Measurements from ENCODE around the gene PPP4R3B. TPM values are rescaled to one million over a fixed set of nuclear protein-coding genes. Genes with fewer than 3 reads are reported as not detected.
A peak's percentile ranks its signal among the peaks of the same experiment; 100 is the strongest.

PPP4R3B gene
- total and polyA plus RNA-seq, 4 donors: 17.4 to 57.7 (median 30.9) TPM

DNA sequence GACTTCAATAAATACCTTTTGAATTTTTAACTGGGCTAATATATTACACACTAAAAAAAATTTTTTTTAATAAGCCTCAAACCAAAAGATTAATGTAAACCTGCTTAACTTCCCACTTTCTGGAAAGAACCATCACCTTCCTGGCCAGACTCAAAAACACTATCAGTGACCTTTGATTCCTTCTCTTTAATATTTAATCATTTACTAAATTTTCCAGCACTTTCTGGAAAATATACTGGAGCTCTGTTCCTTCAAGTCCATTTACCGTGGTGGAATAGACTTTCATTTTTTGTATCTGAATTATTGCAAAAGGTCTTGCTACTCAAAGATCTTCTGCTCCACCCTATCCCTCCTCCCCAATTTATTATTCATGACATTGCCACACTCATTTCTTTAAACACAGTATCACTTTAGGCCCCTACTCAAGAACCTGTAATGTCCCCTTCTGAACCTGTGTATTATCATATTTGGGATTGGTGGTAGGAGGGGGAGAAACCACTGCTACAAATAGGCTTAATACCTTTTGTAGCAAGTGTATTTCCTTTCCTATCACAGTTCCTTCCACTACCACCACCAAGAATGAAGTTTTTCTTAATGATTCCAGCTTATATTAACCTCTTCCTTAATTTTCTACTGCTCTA, 7.4 kb downstream of the PPP4R3B start (continued):
- TF ChIP-seq, protein P1, sequence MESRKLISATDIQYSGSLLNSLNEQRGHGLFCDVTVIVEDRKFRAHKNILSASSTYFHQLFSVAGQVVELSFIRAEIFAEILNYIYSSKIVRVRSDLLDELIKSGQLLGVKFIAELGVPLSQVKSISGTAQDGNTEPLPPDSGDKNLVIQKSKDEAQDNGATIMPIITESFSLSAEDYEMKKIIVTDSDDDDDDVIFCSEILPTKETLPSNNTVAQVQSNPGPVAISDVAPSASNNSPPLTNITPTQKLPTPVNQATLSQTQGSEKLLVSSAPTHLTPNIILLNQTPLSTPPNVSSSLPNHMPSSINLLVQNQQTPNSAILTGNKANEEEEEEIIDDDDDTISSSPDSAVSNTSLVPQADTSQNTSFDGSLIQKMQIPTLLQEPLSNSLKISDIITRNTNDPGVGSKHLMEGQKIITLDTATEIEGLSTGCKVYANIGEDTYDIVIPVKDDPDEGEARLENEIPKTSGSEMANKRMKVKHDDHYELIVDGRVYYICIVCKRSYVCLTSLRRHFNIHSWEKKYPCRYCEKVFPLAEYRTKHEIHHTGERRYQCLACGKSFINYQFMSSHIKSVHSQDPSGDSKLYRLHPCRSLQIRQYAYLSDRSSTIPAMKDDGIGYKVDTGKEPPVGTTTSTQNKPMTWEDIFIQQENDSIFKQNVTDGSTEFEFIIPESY (IDR thresholded peaks at IDR 0.05): peak; percentile 65
- TF ChIP-seq SP1 (IDR thresholded peaks at IDR 0.05) (peak; percentile 52), YY1 (IDR thresholded peaks at IDR 0.05) (peak; percentile 87), TAF1 (conservative IDR thresholded peaks at IDR 0.05) (no peak), NR2F2 (IDR thresholded peaks at IDR 0.05) (peak; percentile 21), GABPA (IDR thresholded peaks at IDR 0.05 in 1 of 2, conservative IDR thresholded peaks at IDR 0.05 in 1 of 2) (no peak), HNF4G (IDR thresholded peaks at IDR 0.05) (peak; percentile 39), EGR1 (IDR thresholded peaks at IDR 0.05; ENCODE audit: low read depth in 2 of 2) (no peak)
- TF ChIP-seq, protein P2, sequence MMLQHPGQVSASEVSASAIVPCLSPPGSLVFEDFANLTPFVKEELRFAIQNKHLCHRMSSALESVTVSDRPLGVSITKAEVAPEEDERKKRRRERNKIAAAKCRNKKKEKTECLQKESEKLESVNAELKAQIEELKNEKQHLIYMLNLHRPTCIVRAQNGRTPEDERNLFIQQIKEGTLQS (IDR thresholded peaks at IDR 0.05): no peak

DNA sequence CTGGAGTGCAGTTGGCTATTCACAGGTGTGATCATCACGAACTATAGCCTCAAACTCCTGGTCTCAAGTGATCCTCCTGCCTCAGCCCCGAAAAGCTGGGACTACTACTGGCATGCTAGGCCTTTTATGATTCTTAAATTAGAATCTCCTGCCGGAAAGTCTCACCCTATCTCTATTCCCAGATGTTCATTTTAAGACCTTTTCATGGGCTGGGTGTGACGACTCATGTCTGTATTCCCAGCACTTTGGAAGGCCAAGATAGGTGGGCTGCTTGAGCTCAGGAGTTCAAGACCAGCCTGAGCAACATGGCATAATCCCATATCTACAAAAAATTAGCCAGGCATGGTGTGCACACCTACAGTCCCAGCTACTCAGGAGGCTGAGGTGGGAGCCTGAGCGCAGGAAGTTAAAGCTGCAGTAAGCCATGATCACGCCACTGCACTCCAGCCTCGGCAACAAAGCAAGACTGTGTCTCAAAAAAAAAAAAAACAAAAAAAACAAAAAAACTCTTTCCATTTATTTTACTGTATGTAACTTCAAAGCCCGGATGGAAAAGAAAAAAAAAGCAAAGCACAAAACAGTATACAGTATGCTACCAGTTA, 8.1 kb downstream of the PPP4R3B start:
- Histone ChIP-seq H3K4me3 (ENCODE audit: low read depth in 1 of 3, low read length in 3 of 3) (no peak overlapping the region), H3K36me3 (ENCODE audit: control insufficient read depth in 4 of 4, insufficient read depth in 3 of 4, low read depth in 1 of 4, low read length in 3 of 4) (peaks cover 0 to 15% (median 8%) of the 10 kb centered on the region in 4 donors), H3K9me3 (ENCODE audit: control insufficient read depth in 4 of 4, low read length in 3 of 4) (no peaks in the 10 kb centered on the region), H3K27ac (ENCODE audit: low read depth in 1 of 2, low read length in 2 of 2) (peak overlapping the region; percentile 89 to 91), H3K9ac (ENCODE audit: low read depth in 1 of 2, low read length in 2 of 2) (peak overlapping the region; percentile 15 to 62), H3K4me1 (ENCODE audit: control insufficient read depth in 4 of 4, insufficient read depth in 4 of 4, low read length in 3 of 4) (peaks cover 12 to 46% (median 26%) of the 10 kb centered on the region in 4 donors), H3K27me3 (ENCODE audit: control insufficient read depth in 4 of 4, insufficient read depth in 4 of 4, low read length in 3 of 4) (no peaks in the 10 kb centered on the region)
- no peak for TF ChIP-seq RAD21 (IDR thresholded peaks at IDR 0.05)
- no peak for TF ChIP-seq SP1 (IDR thresholded peaks at IDR 0.05)
- TF ChIP-seq YY1 (IDR thresholded peaks at IDR 0.05): no peak
- TF ChIP-seq, protein P3, sequence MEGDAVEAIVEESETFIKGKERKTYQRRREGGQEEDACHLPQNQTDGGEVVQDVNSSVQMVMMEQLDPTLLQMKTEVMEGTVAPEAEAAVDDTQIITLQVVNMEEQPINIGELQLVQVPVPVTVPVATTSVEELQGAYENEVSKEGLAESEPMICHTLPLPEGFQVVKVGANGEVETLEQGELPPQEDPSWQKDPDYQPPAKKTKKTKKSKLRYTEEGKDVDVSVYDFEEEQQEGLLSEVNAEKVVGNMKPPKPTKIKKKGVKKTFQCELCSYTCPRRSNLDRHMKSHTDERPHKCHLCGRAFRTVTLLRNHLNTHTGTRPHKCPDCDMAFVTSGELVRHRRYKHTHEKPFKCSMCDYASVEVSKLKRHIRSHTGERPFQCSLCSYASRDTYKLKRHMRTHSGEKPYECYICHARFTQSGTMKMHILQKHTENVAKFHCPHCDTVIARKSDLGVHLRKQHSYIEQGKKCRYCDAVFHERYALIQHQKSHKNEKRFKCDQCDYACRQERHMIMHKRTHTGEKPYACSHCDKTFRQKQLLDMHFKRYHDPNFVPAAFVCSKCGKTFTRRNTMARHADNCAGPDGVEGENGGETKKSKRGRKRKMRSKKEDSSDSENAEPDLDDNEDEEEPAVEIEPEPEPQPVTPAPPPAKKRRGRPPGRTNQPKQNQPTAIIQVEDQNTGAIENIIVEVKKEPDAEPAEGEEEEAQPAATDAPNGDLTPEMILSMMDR (IDR thresholded peaks at IDR 0.05; ENCODE audit: low read depth, low read length, missing input control): no peak
- TF ChIP-seq TAF1 (conservative IDR thresholded peaks at IDR 0.05): no peak
- TF ChIP-seq FOXA1 (IDR thresholded peaks at IDR 0.05): no peak
- TF ChIP-seq GABPA (IDR thresholded peaks at IDR 0.05 in 1 of 2, conservative IDR thresholded peaks at IDR 0.05 in 1 of 2): no peak
- TF ChIP-seq, protein P2 (IDR thresholded peaks at IDR 0.05): no peak
- TF ChIP-seq HNF4A (conservative IDR thresholded peaks at IDR 0.05): no peak
- no peak for TF ChIP-seq RXRA (IDR thresholded peaks at IDR 0.05)
- no peak for DNase-seq (ENCODE audit: low spot score)
- 74% methylated on average over 8 of the region's 8 CpGs for WGBS

DNA sequence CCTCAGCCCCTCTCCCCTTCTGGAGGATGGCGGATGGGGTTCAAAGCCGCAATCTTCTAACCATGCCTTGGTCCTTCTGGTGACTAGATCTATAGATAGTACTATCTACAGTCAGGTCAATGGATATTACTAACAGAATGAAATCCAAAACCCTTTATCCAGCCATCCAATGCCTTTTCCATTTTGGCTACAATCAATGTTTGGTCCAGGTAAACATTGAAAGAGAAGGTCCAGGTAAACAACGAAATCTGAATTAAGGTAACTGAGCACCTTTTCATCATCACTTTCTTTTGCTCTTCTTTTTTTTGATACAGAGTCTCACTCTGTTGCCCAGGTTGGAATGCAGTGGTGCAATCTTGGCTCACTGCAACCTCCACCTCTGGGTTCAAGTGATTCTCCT, 9.7 kb downstream of the PPP4R3B start:
- no peak for DNase-seq (ENCODE audit: low spot score)
- no peaks in the 10 kb centered on the region for H3K27me3 ChIP-seq (ENCODE audit: control insufficient read depth in 4 of 4, insufficient read depth in 4 of 4, low read length in 3 of 4)
- peaks cover 0 to 7% (median 6%) of the 10 kb centered on the region in 4 donors for H3K36me3 ChIP-seq (ENCODE audit: control insufficient read depth in 4 of 4, insufficient read depth in 3 of 4, low read depth in 1 of 4, low read length in 3 of 4)
- no peaks in the 10 kb centered on the region for H3K9me3 ChIP-seq (ENCODE audit: control insufficient read depth in 4 of 4, low read length in 3 of 4)
- 74% methylated on average over 3 of the region's 3 CpGs for whole genome bisulfite sequencing
- peaks cover 12 to 50% (median 26%) of the 10 kb centered on the region in 4 donors for H3K4me1 ChIP-seq (ENCODE audit: control insufficient read depth in 4 of 4, insufficient read depth in 4 of 4, low read length in 3 of 4)
- no peak overlapping the region for H3K4me3 ChIP-seq (ENCODE audit: low read depth in 1 of 3, low read length in 3 of 3)
- no peak overlapping the region for H3K27ac ChIP-seq (ENCODE audit: low read depth in 1 of 2, low read length in 2 of 2)
- H3K9ac ChIP-seq (ENCODE audit: low read depth in 1 of 2, low read length in 2 of 2): no peak overlapping the region
- TF ChIP-seq HNF4G (IDR thresholded peaks at IDR 0.05) (no peak), GABPA (IDR thresholded peaks at IDR 0.05 in 1 of 2, conservative IDR thresholded peaks at IDR 0.05 in 1 of 2) (no peak), TAF1 (conservative IDR thresholded peaks at IDR 0.05) (no peak), NR2F2 (IDR thresholded peaks at IDR 0.05) (no peak), RXRA (IDR thresholded peaks at IDR 0.05) (peak in 1 of 2 donors; percentile 17), FOXA2 (IDR thresholded peaks at IDR 0.05) (peak; percentile 80), YY1 (IDR thresholded peaks at IDR 0.05) (peak; percentile 43), FOXA1 (IDR thresholded peaks at IDR 0.05) (peak; percentile 54), RAD21 (IDR thresholded peaks at IDR 0.05) (no peak)
- TF ChIP-seq, protein P2 (IDR thresholded peaks at IDR 0.05): no peak
- TF ChIP-seq, protein P4, sequence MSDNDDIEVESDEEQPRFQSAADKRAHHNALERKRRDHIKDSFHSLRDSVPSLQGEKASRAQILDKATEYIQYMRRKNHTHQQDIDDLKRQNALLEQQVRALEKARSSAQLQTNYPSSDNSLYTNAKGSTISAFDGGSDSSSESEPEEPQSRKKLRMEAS (IDR thresholded peaks at IDR 0.05): no peak
- TF ChIP-seq, protein P3 (IDR thresholded peaks at IDR 0.05; ENCODE audit: low read depth, low read length, missing input control): no peak
